HEK293 (cell line): ENCODE measurements around the gene KLF7.

Experiments
- CTCF ChIA-PET: fragments of 350-600 bp; formaldehyde crosslinking; extraction: SDS; loops from one replicate; lab custom pipeline; 2021; ENCODE audit warnings: antibody characterized with exemption; lab: Yijun Ruan, JAX
- POLR2A ChIA-PET: fragments of 300-600 bp; formaldehyde crosslinking; extraction: SDS; loops from one replicate; lab custom pipeline; 2020; ENCODE audit warnings: antibody characterized with exemption, inconsistent platforms; lab: Yijun Ruan, JAX
- H3K27ac ChIP-seq: fragments of 200-500 bp; sonication (Bioruptor generic); 2 replicates; pipeline ENCODE4 v1.5.1; 2014; ENCODE audit warnings: low read depth, low read length, control low read depth, inconsistent platforms; ENCODE audit errors: extremely low read depth
- H3K36me3 ChIP-seq, 2 experiments: fragments of 200-500 bp in 1 of 2; sonication (Bioruptor generic) in 1 of 2; 1 replicate in 1 of 2; 2 replicates in 1 of 2; pipeline ENCODE4 v1.5.1; 2014 to 2017; ENCODE audit warnings: inconsistent platforms in 2 of 2, low read length in 2 of 2; ENCODE audit not compliant: control insufficient read depth in 2 of 2, insufficient read depth in 1 of 2
- H3K4me1 ChIP-seq: fragments of 200-500 bp; sonication (Bioruptor generic); 2 replicates; pipeline ENCODE4 v1.5.1; 2014; ENCODE audit warnings: mild to moderate bottlenecking, low read length, inconsistent platforms; ENCODE audit not compliant: control insufficient read depth, insufficient read depth
- H3K4me3 ChIP-seq: 2 replicates; pipeline ENCODE4 v1.5.1; 2011; ENCODE audit warnings: low read depth, mild to moderate bottlenecking, control low read depth, low read length, moderate library complexity
- H3K9me3 ChIP-seq: fragments of 200-500 bp; sonication (Bioruptor generic); 2 replicates; pipeline ENCODE4 v1.5.1; 2014; ENCODE audit warnings: low read depth, low read length, inconsistent platforms; ENCODE audit not compliant: control insufficient read depth, insufficient read depth
- GFI1B ChIP-seq: fragments of 450-650 bp; formaldehyde crosslinking; IDR thresholded peaks from 2 replicates; pipeline ENCODE4 v1.5.1; 2016; ENCODE audit warnings: missing biosample characterization, missing genetic modification characterization
- HOXC10 ChIP-seq: sonication (generic); formaldehyde crosslinking; IDR thresholded peaks from 2 replicates; pipeline ENCODE4 v1.8.1; 2023; ENCODE audit warnings: mild to moderate bottlenecking, missing genetic modification reagents
- SALL2 ChIP-seq: fragments of 450-650 bp; formaldehyde crosslinking; IDR thresholded peaks from 2 replicates; pipeline ENCODE4 v1.5.0; 2017; ENCODE audit warnings: missing biosample characterization, mild to moderate bottlenecking, missing genetic modification characterization, borderline replicate concordance
- SP3 ChIP-seq: fragments of 450-650 bp; formaldehyde crosslinking; IDR thresholded peaks from 2 replicates; pipeline ENCODE4 v1.5.1; 2016; ENCODE audit warnings: missing biosample characterization, missing genetic modification characterization
- ZBTB7A ChIP-seq: fragments of 450-650 bp; formaldehyde crosslinking; IDR thresholded peaks from 2 replicates; pipeline ENCODE4 v1.5.1; 2016; ENCODE audit warnings: low read depth, missing biosample characterization, missing genetic modification characterization
- ZNF214 ChIP-seq: fragments of 450-650 bp; formaldehyde crosslinking; IDR thresholded peaks from 2 replicates; pipeline ENCODE4 v1.5.1; 2017; ENCODE audit warnings: missing biosample characterization, mild to moderate bottlenecking, missing genetic modification characterization, borderline replicate concordance
- ZNF221 ChIP-seq: fragments of 450-650 bp; formaldehyde crosslinking; IDR thresholded peaks from 2 replicates; pipeline ENCODE4 v1.5.1; 2017; ENCODE audit warnings: missing biosample characterization, missing genetic modification characterization, borderline replicate concordance
- ZNF292 ChIP-seq: fragments of 450-650 bp; formaldehyde crosslinking; IDR thresholded peaks from 2 replicates; pipeline ENCODE4 v1.5.1; 2016; ENCODE audit warnings: low read depth, missing biosample characterization, missing genetic modification characterization, borderline replicate concordance
- ZNF354C ChIP-seq: fragments of 450-650 bp; formaldehyde crosslinking; IDR thresholded peaks from 2 replicates; pipeline ENCODE4 v1.5.1; 2016; ENCODE audit warnings: missing biosample characterization, missing genetic modification characterization, low read depth, borderline replicate concordance
- ZNF610 ChIP-seq: fragments of 450-650 bp; formaldehyde crosslinking; IDR thresholded peaks from 2 replicates; pipeline ENCODE4 v1.5.1; 2016; ENCODE audit warnings: missing biosample characterization, missing genetic modification characterization, borderline replicate concordance
- ZNF624 ChIP-seq: fragments of 450-650 bp; formaldehyde crosslinking; IDR thresholded peaks from 2 replicates; pipeline ENCODE4 v1.5.1; 2017; ENCODE audit warnings: missing biosample characterization, missing genetic modification characterization
- ZNF664 ChIP-seq: fragments of 450-650 bp; formaldehyde crosslinking; IDR thresholded peaks from 2 replicates; pipeline ENCODE4 v1.5.1; 2016; ENCODE audit warnings: missing biosample characterization, missing genetic modification characterization
- ZNF777 ChIP-seq: fragments of 450-650 bp; formaldehyde crosslinking; IDR thresholded peaks from 2 replicates; pipeline ENCODE4 v1.5.1; 2017; ENCODE audit warnings: missing biosample characterization, missing genetic modification characterization, borderline replicate concordance
- TF ChIP-seq, protein P1 (sequence below): fragments of 450-650 bp; formaldehyde crosslinking; IDR thresholded peaks from 2 replicates; pipeline ENCODE4 v1.5.1; 2016; ENCODE audit warnings: missing biosample characterization, missing genetic modification characterization
- TF ChIP-seq, protein P2 (sequence below): fragments of 450-650 bp; formaldehyde crosslinking; IDR thresholded peaks from 2 replicates; pipeline ENCODE4 v1.5.1; 2016; ENCODE audit warnings: missing biosample characterization, missing genetic modification characterization, borderline replicate concordance
- TF ChIP-seq, protein P3 (sequence below): fragments of 450-650 bp; formaldehyde crosslinking; conservative IDR thresholded peaks from 2 replicates; pipeline ENCODE4 v1.5.1; 2016; ENCODE audit warnings: low read depth, missing biosample characterization, missing genetic modification characterization
- TF ChIP-seq, protein P4 (sequence below): fragments of 450-650 bp; formaldehyde crosslinking; IDR thresholded peaks from 2 replicates; pipeline ENCODE4 v1.5.1; 2016; ENCODE audit warnings: missing biosample characterization, missing genetic modification characterization

The KLF7 gene

DNA sequence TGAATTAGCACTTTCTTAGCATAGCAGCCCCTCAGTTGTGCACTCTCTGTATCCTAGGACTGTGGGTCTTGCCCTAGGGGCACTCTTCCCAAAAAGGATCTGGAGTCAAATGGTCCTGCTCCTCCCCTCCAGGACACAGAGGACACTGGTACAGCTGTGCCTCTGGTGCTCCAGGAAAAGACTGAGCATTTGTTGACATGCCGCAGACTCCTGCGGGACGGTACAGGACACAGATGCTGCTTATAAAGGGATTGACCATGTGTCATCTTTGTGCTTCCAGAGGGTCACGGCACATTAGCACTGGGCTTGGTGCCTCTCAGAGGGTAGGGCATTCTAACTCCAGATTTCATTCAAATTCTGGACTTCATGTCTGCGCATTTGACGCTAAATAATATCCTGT is 110.5 kb downstream of the KLF7 start:
- H3K4me1 ChIP-seq = no peaks in the 10 kb centered on the region
- no peaks in the 10 kb centered on the region for H3K36me3 ChIP-seq
- ChIA-PET POLR2A (no interaction called here), CTCF (interaction anchor here (0.6 kb wide), 1 partner anchor 20 kb away, joined by 3 read pairs; no protein-coding TSS in a partner anchor)
- no peak overlapping the region for H3K27ac ChIP-seq
- H3K4me3 ChIP-seq = no peak overlapping the region
- TF ChIP-seq GFI1B (tag by site-specific recombination) (no peak), ZBTB7A (tag by site-specific recombination) (no peak), ZNF292 (no peak)
- TF ChIP-seq, protein P1, sequence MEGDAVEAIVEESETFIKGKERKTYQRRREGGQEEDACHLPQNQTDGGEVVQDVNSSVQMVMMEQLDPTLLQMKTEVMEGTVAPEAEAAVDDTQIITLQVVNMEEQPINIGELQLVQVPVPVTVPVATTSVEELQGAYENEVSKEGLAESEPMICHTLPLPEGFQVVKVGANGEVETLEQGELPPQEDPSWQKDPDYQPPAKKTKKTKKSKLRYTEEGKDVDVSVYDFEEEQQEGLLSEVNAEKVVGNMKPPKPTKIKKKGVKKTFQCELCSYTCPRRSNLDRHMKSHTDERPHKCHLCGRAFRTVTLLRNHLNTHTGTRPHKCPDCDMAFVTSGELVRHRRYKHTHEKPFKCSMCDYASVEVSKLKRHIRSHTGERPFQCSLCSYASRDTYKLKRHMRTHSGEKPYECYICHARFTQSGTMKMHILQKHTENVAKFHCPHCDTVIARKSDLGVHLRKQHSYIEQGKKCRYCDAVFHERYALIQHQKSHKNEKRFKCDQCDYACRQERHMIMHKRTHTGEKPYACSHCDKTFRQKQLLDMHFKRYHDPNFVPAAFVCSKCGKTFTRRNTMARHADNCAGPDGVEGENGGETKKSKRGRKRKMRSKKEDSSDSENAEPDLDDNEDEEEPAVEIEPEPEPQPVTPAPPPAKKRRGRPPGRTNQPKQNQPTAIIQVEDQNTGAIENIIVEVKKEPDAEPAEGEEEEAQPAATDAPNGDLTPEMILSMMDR (tag by site-specific recombination) = no peak
- H3K9me3 ChIP-seq = no peaks in the 10 kb centered on the region

DNA sequence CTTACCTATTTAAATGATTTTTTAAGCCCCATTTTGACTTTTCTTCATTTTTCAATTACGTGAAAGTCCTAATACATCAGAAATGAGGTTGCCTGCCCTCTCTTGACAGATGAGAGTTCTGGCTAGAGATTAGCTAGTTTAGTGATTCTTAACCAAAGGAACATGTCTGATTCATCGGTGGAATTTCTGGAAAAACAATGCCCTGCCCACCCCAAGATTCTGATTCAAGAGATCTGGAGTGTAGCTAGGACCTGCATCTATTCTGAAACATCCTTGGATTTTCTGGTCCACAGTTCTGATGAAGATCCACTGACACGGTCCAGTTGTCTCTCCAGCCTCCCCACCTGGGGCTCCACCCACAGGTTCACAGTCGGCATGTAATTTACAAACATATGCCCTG is 111.2 kb downstream of the KLF7 start:
- POLR2A ChIA-PET = no interaction called here
- TF ChIP-seq ZNF354C (tag by site-specific recombination) = no peak
- no peak for TF ChIP-seq ZNF664 (tag by site-specific recombination)
- TF ChIP-seq, protein P2, sequence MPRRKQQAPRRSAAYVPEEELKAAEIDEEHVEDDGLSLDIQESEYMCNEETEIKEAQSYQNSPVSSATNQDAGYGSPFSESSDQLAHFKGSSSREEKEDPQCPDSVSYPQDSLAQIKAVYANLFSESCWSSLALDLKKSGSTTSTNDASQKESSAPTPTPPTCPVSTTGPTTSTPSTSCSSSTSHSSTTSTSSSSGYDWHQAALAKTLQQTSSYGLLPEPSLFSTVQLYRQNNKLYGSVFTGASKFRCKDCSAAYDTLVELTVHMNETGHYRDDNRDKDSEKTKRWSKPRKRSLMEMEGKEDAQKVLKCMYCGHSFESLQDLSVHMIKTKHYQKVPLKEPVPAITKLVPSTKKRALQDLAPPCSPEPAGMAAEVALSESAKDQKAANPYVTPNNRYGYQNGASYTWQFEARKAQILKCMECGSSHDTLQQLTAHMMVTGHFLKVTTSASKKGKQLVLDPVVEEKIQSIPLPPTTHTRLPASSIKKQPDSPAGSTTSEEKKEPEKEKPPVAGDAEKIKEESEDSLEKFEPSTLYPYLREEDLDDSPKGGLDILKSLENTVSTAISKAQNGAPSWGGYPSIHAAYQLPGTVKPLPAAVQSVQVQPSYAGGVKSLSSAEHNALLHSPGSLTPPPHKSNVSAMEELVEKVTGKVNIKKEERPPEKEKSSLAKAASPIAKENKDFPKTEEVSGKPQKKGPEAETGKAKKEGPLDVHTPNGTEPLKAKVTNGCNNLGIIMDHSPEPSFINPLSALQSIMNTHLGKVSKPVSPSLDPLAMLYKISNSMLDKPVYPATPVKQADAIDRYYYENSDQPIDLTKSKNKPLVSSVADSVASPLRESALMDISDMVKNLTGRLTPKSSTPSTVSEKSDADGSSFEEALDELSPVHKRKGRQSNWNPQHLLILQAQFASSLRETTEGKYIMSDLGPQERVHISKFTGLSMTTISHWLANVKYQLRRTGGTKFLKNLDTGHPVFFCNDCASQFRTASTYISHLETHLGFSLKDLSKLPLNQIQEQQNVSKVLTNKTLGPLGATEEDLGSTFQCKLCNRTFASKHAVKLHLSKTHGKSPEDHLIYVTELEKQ (tag by site-specific recombination) = no peak
- no peak for TF ChIP-seq ZNF221 (tag by site-specific recombination)
- TF ChIP-seq, protein P3, sequence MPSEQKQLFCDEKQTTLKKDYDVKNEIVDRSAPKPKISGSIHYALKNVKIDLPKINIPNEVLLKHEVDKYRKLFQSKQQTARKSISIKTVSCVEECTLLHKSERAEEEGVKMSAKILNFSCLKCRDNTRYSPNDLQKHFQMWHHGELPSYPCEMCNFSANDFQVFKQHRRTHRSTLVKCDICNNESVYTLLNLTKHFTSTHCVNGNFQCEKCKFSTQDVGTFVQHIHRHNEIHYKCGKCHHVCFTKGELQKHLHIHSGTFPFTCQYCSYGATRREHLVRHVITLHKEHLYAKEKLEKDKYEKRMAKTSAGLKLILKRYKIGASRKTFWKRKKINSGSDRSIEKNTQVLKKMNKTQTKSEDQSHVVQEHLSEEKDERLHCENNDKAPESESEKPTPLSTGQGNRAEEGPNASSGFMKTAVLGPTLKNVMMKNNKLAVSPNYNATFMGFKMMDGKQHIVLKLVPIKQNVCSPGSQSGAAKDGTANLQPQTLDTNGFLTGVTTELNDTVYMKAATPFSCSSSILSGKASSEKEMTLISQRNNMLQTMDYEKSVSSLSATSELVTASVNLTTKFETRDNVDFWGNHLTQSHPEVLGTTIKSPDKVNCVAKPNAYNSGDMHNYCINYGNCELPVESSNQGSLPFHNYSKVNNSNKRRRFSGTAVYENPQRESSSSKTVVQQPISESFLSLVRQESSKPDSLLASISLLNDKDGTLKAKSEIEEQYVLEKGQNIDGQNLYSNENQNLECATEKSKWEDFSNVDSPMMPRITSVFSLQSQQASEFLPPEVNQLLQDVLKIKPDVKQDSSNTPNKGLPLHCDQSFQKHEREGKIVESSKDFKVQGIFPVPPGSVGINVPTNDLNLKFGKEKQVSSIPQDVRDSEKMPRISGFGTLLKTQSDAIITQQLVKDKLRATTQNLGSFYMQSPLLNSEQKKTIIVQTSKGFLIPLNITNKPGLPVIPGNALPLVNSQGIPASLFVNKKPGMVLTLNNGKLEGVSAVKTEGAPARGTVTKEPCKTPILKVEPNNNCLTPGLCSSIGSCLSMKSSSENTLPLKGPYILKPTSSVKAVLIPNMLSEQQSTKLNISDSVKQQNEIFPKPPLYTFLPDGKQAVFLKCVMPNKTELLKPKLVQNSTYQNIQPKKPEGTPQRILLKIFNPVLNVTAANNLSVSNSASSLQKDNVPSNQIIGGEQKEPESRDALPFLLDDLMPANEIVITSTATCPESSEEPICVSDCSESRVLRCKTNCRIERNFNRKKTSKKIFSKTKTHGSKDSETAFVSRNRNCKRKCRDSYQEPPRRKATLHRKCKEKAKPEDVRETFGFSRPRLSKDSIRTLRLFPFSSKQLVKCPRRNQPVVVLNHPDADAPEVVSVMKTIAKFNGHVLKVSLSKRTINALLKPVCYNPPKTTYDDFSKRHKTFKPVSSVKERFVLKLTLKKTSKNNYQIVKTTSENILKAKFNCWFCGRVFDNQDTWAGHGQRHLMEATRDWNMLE (tag by site-specific recombination) = no peak
- TF ChIP-seq ZNF214 (tag by site-specific recombination) = no peak
- TF ChIP-seq HOXC10 = no peak
- no peak for TF ChIP-seq ZNF610 (tag by site-specific recombination)
- no peak for TF ChIP-seq ZNF777 (tag by site-specific recombination)
- TF ChIP-seq, protein P4, sequence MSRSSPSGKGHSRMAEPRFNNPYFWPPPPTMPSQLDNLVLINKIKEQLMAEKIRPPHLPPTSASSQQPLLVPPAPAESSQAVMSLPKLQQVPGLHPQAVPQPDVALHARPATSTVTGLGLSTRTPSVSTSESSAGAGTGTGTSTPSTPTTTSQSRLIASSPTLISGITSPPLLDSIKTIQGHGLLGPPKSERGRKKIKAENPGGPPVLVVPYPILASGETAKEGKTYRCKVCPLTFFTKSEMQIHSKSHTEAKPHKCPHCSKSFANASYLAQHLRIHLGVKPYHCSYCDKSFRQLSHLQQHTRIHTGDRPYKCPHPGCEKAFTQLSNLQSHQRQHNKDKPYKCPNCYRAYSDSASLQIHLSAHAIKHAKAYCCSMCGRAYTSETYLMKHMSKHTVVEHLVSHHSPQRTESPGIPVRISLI (tag by site-specific recombination) = no peak
- no peak for TF ChIP-seq SP3 (tag by site-specific recombination)
- no peak for TF ChIP-seq ZNF624 (tag by site-specific recombination)
- no peak for TF ChIP-seq SALL2 (tag by site-specific recombination)
- CTCF ChIA-PET = interaction anchor here (0.6 kb wide), 1 partner anchor 21 kb away, joined by 3 read pairs; no protein-coding TSS in a partner anchor

More for the DNA sequence above, 111.2 kb downstream of the KLF7 start:
- H3K27ac ChIP-seq = no peak overlapping the region
- no peaks in the 10 kb centered on the region for H3K9me3 ChIP-seq
- H3K36me3 ChIP-seq = no peaks in the 10 kb centered on the region
- no peak overlapping the region for H3K4me3 ChIP-seq
- no peaks in the 10 kb centered on the region for H3K4me1 ChIP-seq
